Measurements from ENCODE around the gene USH1G.

The USH1G gene

GRCh38 chr17:74900208-74900607 lies 22.8 kb downstream of the USH1G start:
- no peak for DNase-seq

- no peak for DNase-seq
Observed at GRCh38 chr17:74898376-74898946, 24.6 kb downstream of the USH1G start.

DNA sequence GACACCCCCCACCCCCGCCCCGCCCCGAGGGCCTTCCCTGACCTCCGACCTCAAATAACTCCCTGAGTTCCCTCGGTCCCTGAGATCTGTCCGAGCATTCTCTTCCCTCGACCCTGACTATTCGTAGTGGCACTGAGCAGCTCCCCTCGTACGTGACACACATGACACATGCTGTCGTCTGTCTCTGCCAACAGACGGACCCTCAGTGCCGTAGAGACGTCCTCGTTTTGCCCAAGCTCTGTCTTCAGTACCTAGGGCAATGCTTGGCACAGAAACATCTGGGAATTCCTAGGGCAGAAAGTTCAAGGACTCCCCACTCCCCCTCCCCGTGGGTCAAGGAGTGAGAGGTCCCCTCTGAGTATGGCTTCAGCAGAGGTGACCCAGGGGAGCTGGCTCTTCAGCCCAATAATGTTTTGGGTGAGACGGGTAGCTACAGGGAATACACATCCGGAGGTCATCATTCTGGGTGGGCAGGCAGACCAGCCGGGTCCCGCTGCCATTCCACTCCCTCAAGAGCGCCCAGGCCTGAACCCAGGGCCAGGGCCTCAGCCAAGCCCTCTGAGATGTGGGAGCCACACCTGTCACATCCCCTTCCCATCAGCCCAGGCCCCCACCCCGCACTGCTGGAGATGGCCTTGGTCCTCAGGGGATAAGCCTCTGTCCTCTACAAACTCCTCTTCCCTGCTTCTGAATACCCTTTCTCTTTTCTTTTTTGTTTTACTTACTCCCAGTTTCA lies 29.0 kb downstream of the USH1G start:
- no peak for DNase-seq

DNA sequence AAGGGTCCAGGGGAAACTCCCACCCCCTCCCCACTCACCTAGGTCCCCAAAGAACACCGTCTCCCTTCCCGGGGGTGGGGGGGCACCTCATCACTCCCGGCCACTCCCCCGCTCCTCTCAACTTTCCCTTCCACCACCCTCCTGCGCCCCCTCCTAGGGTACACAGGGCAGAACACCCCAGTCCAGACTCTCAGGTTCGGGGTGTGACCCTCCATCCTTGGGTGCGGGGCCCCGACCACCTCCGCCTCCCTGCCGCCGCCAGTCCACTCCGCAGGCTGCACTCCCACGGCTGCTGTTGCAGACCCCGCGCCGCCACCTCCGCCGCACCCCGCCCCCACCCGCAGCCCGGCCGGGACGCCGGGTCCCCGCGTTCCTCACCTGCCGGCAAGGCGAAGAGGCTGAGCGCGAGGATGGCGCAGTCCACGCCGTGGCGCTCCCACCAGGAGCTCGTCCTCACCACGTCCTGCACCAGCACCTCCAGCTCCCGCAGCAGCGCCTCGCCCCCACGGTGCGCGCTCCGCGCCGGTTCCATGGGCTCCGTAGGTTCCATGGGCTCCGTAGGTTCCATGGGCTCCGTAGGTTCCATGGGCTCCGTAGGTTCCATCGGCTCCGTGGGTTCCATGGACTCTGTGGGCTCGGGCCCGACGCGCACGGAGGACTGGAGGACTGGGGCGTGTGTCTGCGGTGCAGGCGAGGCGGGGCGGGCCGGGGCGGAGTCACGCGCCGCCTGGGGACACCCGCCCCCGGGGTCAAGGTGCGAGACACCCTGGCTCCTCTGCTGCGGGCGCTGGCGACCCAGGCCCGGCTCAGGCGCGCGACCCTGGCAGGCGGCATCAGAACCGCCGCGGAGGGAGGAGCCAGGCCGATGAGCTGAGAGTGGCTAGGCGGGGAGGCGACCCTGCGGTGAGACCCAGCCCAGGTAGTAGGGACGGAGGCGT lies 29.8 kb downstream of the USH1G start, which contains the start of gene FADS6:
TSS of gene FADS6 (minus strand) at position 660 of the 938 bp plus-strand sequence. CDS start at position 622, 38 bp downstream.
- no peak for DNase-seq

- DNase-seq, result no peak
Observed at GRCh38 chr17:74892013-74892841, 30.8 kb downstream of the USH1G start.

DNA sequence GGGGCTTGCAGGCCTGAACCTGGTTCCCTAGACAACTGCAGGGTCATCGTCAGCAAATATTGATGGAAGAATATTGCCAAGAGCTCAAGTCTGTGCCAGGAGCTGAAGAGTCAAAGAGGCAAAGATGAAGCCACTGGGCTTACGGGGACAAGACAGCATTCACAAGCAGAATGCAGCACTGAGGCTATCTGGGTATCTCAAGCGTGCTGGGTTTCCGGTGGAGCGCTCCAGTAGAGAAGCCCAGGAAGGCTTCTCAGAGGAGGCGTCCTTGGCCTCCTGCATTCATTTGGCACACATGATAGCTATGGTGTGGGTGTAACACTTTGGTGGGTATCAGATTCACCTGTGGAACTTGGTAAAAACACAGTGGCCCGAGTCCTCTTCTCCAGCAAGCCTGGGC lies 32.5 kb downstream of the USH1G start:
- DNase-seq, result no peak

DNA sequence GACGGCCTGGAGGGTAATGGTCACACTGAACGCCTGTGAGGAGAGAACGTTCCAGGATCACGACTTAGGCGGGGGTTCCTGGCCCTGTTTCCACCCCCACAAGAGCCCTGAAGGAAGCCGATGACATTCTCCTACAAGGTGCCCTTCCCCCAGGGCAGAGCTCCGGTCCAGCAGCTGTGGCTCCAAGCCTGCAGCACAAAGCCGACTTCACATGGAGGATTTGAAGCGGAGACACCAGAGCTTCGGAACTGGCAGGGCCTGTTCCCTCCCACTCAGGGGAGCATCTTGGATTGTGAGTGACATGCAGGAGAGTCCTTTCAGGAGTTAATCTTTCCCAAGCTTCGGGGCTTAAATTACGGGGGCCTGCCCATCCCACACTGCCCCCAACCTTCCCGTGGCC lies 34.6 kb downstream of the USH1G start:
- no peak for DNase-seq

DNA sequence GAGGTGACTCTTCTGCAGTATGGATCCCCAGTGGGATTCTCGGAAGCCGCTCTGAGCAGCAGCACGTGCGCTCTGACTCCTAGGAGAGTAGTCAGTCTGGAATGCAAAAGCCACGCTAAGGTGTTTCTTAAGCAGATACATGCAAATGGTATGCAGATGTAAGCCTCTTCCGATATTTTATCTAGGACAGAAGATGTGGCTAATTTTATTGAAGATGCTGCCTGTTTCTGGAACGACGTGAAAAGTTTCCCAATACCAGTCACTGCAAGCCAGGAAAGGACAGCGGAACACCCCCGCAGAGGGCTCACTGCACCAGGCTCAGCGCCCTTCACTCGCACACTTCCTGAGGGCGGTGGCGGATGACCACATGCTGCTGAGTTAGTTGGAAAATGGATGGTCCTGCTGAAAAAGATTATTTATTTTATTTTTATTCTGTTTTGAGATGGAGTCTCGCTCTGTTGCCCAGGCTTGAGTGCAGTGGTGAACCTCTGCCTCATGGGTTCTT lies 39.8 kb downstream of the USH1G start:
- DNase-seq, result no peak

DNA sequence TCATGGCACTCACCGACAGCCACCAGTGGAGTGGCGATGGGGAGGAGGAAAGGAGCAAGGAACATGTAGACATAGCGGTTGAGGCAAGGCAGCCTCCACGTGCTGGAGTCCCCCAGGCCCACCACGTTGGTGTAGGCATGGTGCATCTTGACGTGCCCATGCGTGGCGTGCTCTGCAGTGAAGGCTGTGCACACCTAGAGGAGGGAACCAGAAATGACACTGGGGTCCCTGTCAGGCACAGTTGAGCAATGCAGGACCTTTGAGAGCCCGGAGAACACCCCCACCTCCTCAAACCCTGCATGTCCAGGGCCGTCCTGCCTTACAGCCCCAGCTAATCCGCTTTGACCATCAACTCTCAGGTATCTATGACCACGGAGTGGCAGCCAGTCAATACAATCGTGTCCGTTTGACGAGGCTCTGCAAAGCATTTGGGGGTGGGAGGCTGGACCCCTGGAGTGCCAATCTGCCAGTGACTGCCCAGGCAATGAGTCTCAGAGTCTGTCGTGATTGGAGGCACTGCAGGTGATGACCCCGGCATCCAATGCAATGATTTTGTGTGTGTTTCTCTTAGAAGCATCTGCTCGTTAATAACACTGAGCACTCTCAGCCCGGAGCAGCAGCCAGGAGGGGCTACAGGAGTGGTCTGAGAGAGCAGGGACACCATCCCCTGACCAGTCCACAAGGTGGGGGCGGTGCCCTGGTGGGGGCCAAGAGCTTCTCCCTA lies 40.4 kb downstream of the USH1G start:
- DNase-seq, result no peak

DNA sequence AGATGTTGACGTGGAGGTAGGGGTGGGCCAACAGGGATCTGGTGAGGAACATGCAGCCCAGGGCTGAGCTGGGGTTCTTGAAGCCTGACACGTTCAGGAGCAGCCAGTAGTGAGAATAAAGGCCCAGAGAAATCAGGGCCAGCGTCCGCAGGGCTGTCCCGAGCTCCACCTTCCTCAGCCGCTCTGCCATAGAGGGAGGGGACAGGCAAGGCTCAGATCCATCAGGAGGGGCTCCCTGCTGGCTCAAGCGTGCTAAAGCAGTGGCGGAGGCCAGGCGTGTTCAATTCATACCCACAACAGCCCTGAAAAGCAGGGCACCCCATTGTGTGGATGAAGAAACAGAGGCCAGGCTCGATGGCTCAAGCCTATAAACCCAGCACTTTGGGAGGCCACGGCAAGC lies 42.0 kb downstream of the USH1G start:
- DNase-seq, result no peak

- DNase-seq, result no peak
Observed at GRCh38 chr17:74879308-74879707, 43.7 kb downstream of the USH1G start.

DNA sequence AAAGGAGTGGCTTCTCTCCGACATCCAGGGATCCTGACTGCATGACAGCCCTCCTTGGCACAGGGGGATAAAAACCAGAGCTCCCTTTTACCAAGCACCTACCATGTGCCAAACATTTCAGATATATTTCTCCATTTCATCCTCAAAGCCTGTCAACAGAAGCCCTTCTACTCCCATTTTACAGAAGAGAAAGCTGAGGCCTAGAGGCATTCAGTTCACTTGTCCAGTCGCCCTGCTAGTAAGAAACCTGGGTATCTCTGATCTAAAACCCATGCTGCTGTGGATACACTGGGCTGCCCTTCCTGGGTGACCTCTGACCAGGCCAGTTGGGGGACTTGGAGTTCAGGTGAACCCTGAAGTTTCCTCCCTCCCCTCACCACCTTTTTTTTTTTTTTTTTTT lies 44.4 kb downstream of the USH1G start:
- DNase-seq, result no peak

DNA sequence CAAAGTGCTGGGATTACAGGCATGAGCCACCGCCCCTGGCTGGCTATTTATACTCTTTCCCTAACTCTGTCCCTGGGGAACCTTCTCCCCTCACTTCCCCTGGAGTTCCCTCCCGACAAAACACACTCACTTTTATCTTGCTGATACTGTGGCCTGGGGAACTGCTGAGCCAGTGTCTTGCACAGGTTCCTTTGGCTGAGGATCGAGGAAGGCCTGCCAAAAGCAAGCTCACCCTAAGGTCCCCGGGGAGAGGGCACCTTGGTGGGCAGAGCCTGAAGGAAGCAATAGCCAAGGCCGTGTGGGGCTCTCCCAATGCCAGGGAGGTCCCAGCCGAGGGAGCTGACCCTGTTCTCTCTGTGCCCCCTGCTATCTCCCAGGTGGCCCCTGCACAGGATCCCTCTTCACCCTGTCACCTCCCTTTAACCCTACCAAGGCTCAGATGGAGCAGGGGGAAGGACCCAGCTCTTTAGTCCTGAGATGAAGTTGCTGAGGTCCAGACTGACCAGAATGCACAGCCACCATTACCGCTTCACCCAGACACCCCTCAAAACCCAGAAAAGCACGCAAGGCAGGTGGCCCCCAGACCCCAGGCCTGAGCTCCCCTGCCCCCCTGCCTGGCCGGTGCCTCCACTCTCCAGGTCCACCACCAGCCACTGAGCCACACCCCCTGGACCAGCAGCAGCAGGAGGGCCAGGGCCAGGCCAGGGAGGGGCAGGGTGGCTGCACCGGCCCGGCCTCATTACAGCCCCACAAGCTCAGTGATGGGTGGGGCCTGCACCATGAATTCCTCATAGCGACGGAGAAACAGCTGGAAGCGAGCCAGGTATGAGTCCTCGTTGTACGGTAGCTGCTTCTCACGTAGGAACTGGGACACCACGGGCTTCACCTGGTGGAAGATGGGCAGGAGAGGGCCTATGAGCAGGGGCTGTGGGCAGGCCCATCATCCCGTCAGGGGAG lies 45.2 kb downstream of the USH1G start:
- no peak for DNase-seq

GRCh38 chr17:74875977-74876593 lies 47.0 kb downstream of the USH1G start:
- DNase-seq, result no peak

GRCh38 chr17:74875155-74875976 lies 47.7 kb downstream of the USH1G start:
- DNase-seq, result no peak

GRCh38 chr17:74874615-74875037 lies 48.4 kb downstream of the USH1G start:
- no peak for DNase-seq

- DNase-seq, result no peak
Observed at GRCh38 chr17:74873874-74874614, 49.0 kb downstream of the USH1G start.

All from activated effector memory CD4-positive, alpha-beta T cell treated with anti-CD3 and anti-CD28 coated beads, Interleukin-2, amount 50 U/mL, for 16 hours (primary cell).